Colonic mucosa (tissue), 4 donors: ENCODE data around the gene OR2W1. TPM values are rescaled to one million over a fixed set of nuclear protein-coding genes. Genes with fewer than 3 reads are reported as not detected.

ENCODE experiments used
- DNase-seq: peaks from one replicate; pipeline ENCODE4 v3.0.0-alpha.2; 2020
- H3K27ac ChIP-seq: fragments of 200-600 bp; one replicate; pipeline ENCODE4 v1.8.0; 2021
- H3K27me3 ChIP-seq: fragments of 200-600 bp; one replicate; pipeline ENCODE4 v1.8.0; 2021
- H3K36me3 ChIP-seq: fragments of 200-600 bp; one replicate; pipeline ENCODE4 v1.8.0; 2021
- H3K4me1 ChIP-seq: fragments of 200-600 bp; one replicate; pipeline ENCODE4 v1.8.0; 2021; ENCODE audit warnings: mild to moderate bottlenecking
- H3K4me3 ChIP-seq: fragments of 200-600 bp; one replicate; pipeline ENCODE4 v1.8.0; 2021
- H3K9ac ChIP-seq, 2 donors: one replicate each; pipeline ENCODE4 v1.7.0; 2013; ENCODE audit warnings: control low read depth in 2 of 2, low read depth in 2 of 2, low read length in 2 of 2
- H3K9me3 ChIP-seq: fragments of 200-600 bp; one replicate; pipeline ENCODE4 v1.8.0; 2021
- intact Hi-C: fragments of 100-400 bp; cut with DNase I; formaldehyde crosslinking; loops from one replicate; pipeline ENCODE4 v1.14.1; 2022
- total RNA-seq, 2 donors: library from RNA; stranded (reverse); fragmentation: NEBNext Ultra II Directional in 1 of 2; extraction: Animal tissue kit (Norgen Biotek cat#: 25700) in 1 of 2; gene quantifications; one replicate each; pipeline ENCODE4 v1.2.1, GENCODE V29; 2021
- TF ChIP-seq, protein P1 (sequence below): fragments of 200-600 bp; IDR thresholded peaks from one replicate; pipeline ENCODE4 v1.8.0; 2022; ENCODE audit warnings: antibody characterized with exemption, mild to moderate bottlenecking
- donor health status: healthy.
- donor health status: DM: no; HTN: no; CAD: no.
- donor health status: DM: no; HTN: no; CAD: no.

OR2W1 gene
- total RNA-seq, 2 donors from 2014 or later = not detected

DNA sequence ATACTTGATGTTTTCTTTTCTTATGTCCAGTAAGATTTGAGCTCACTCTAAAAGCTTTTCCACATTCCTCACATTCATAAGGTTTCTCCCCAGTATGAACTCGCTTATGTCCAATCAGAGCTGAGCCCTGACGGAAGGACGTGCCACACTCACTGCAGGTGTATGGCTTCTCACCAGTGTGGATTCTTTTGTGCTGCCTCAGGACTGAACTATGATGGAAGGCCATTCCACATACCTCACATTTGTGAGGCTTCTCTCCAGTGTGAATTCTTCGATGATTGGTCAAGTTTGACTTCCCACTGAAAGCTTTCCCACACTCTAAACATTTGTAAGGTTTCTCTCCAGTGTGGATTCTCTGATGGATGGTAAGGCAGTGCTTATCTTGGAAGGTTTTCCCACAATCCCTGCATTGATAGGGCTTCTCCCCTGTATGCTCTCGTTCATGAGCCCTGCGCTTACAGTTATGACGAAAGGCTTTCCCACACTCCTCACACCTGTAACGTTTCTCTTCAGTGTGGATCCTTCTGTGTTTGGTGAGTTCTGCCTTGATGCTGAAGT lies 49.8 kb downstream of the OR2W1 start:
- Histone ChIP-seq H3K27ac (no peak overlapping the region), H3K9ac (no peak overlapping the region), H3K4me3 (no peak overlapping the region), H3K27me3 (no peaks in the 10 kb centered on the region), H3K36me3 (no peaks in the 10 kb centered on the region), H3K9me3 (no peaks in the 10 kb centered on the region), H3K4me1 (no peaks in the 10 kb centered on the region)
- DNase-seq = no peak
- TF ChIP-seq, protein P1, sequence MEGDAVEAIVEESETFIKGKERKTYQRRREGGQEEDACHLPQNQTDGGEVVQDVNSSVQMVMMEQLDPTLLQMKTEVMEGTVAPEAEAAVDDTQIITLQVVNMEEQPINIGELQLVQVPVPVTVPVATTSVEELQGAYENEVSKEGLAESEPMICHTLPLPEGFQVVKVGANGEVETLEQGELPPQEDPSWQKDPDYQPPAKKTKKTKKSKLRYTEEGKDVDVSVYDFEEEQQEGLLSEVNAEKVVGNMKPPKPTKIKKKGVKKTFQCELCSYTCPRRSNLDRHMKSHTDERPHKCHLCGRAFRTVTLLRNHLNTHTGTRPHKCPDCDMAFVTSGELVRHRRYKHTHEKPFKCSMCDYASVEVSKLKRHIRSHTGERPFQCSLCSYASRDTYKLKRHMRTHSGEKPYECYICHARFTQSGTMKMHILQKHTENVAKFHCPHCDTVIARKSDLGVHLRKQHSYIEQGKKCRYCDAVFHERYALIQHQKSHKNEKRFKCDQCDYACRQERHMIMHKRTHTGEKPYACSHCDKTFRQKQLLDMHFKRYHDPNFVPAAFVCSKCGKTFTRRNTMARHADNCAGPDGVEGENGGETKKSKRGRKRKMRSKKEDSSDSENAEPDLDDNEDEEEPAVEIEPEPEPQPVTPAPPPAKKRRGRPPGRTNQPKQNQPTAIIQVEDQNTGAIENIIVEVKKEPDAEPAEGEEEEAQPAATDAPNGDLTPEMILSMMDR = no peak
- intact Hi-C loops = no loop called here

Other genes starting within 250 kb of the OR2W1 start
- 10 to 100 TPM; 26.9 to 47.7 TPM for gene TRIM27, start 121.2 kb downstream of the OR2W1 start, total RNA-seq
- gene ZNF311, start 39.9 kb downstream of the OR2W1 start, total RNA-seq = 1 to 10 TPM; 1.1 to 2.1 TPM
- not detected for gene OR2B3, start 42.1 kb upstream of the OR2W1 start, total RNA-seq
- not detected for gene OR2J1, start 54.3 kb upstream of the OR2W1 start, total RNA-seq
- gene OR2J3, start 62.9 kb upstream of the OR2W1 start, total RNA-seq = not detected
- gene OR2J2, start 125.7 kb upstream of the OR2W1 start, total RNA-seq = not detected